HepG2 (cell line): ENCODE data around the gene MBOAT7. TPM values are rescaled to one million over a fixed set of nuclear protein-coding genes. Genes with fewer than 3 reads are reported as not detected.

Experiments
- ARID2 ChIP-seq: sonication (generic); formaldehyde crosslinking; IDR thresholded peaks from 2 replicates; pipeline ENCODE4 v1.8.1; 2022; ENCODE audit warnings: mild to moderate bottlenecking, missing genetic modification reagents, borderline replicate concordance
- CCAR2 ChIP-seq: fragments of 200-400 bp; formaldehyde crosslinking; optimal IDR thresholded peaks from 2 replicates; pipeline ENCODE3; 2018; ENCODE audit warnings: low read depth, mild to moderate bottlenecking, low read length, moderate library complexity
- CREB1 ChIP-seq, 2 experiments: fragments of 450-650 bp in 1 of 2; IDR thresholded peaks; 2 replicates each; pipeline ENCODE4 v1.6.1; 2016 to 2017; ENCODE audit warnings: control low read depth in 1 of 2, mild to moderate bottlenecking in 1 of 2, missing compliant biosample characterization in 1 of 2, missing genetic modification characterization in 1 of 2
- DNMT3B ChIP-seq: conservative IDR thresholded peaks from 2 replicates; pipeline ENCODE4 v1.6.1; 2016; ENCODE audit warnings: missing biosample characterization, control low read depth
- MAZ ChIP-seq, 2 experiments: sonication (generic) in 1 of 2; formaldehyde crosslinking in 1 of 2; IDR thresholded peaks; 2 replicates each; pipeline versions ENCODE4 v1.5.0 to v1.6.1; 2012 to 2020; ENCODE audit warnings: low read depth in 2 of 2, mild to moderate bottlenecking in 2 of 2, borderline replicate concordance in 1 of 2, improper control_type of control experiment in 1 of 2, low read length in 1 of 2, missing genetic modification reagents in 1 of 2, moderate library complexity in 1 of 2
- MBNL3 ChIP-seq: fragments of 250-450 bp; sonication (Bioruptor Pico); conservative IDR thresholded peaks from 2 replicates; pipeline ENCODE4 v1.8.0; 2022; ENCODE audit warnings: mild to moderate bottlenecking, inconsistent platforms
- MED8 ChIP-seq: sonication (generic); formaldehyde crosslinking; IDR thresholded peaks from 2 replicates; pipeline ENCODE4 v1.8.1; 2023; ENCODE audit warnings: mild to moderate bottlenecking, missing genetic modification reagents; ENCODE audit not compliant: insufficient replicate concordance
- TRIM24 ChIP-seq: sonication (generic); formaldehyde crosslinking; IDR thresholded peaks from 2 replicates; pipeline ENCODE4 v1.8.0; 2022; ENCODE audit warnings: mild to moderate bottlenecking, missing genetic modification reagents
- YEATS2 ChIP-seq: sonication (generic); formaldehyde crosslinking; IDR thresholded peaks from 2 replicates; pipeline ENCODE4 v1.4.0; 2020; ENCODE audit warnings: missing genetic modification reagents, borderline replicate concordance
- ZFY ChIP-seq: sonication (generic); formaldehyde crosslinking; IDR thresholded peaks from 2 replicates; pipeline ENCODE4 v1.4.0; 2020; ENCODE audit warnings: missing genetic modification reagents
- ZNF20 ChIP-seq: sonication (generic); formaldehyde crosslinking; IDR thresholded peaks from 2 replicates; pipeline ENCODE4 v1.4.0; 2020; ENCODE audit warnings: mild to moderate bottlenecking, moderate library complexity, missing genetic modification reagents
- ZNF607 ChIP-seq: sonication (generic); formaldehyde crosslinking; IDR thresholded peaks from 2 replicates; pipeline ENCODE4 v1.5.1; 2020; ENCODE audit warnings: missing genetic modification reagents, mild to moderate bottlenecking, borderline replicate concordance
- ZNF615 ChIP-seq: sonication (generic); formaldehyde crosslinking; IDR thresholded peaks from 2 replicates; pipeline ENCODE4 v1.5.0; 2020; ENCODE audit warnings: mild to moderate bottlenecking, missing genetic modification reagents, borderline replicate concordance
- ZNF749 ChIP-seq: sonication (generic); formaldehyde crosslinking; IDR thresholded peaks from 2 replicates; pipeline ENCODE4 v1.8.0; 2022; ENCODE audit warnings: mild to moderate bottlenecking, missing genetic modification reagents, moderate library complexity, borderline replicate concordance
- ZNF839 ChIP-seq: sonication (generic); formaldehyde crosslinking; IDR thresholded peaks from 2 replicates; pipeline ENCODE4 v1.4.0; 2020; ENCODE audit warnings: missing genetic modification reagents, mild to moderate bottlenecking, borderline replicate concordance
- ZSCAN29 ChIP-seq: sonication (generic); formaldehyde crosslinking; conservative IDR thresholded peaks from 2 replicates; pipeline ENCODE4 v1.4.0; 2020; ENCODE audit warnings: mild to moderate bottlenecking, missing genetic modification reagents
- polyA plus RNA-seq, 8 experiments: library from polyadenylated mRNA; depleted of rRNA in 3 of 8; stranded (reverse) in 7 of 8; unstranded in 1 of 8; fragments of >200 nt; fragmentation: Illumina TruSeq in 4 of 8; extraction: Trizol in 4 of 8; gene quantifications; 2 replicates each; pipeline versions ENCODE4 v1.2.1 to v1.2.3, GENCODE V29; 2011 to 2016; ENCODE audit warnings: low read depth in 4 of 8, missing spikeins in 1 of 8, mixed read lengths in 1 of 8; ENCODE audit not compliant: insufficient read depth in 1 of 8
- total RNA-seq, 5 experiments: library from RNA; depleted of rRNA; stranded (reverse); fragments of >200 nt; fragmentation: Illumina TruSeq; extraction: Trizol; gene quantifications; 2 replicates each; pipeline ENCODE4 v1.2.3, GENCODE V29; 2016; ENCODE audit warnings: low read depth in 1 of 5
- TF ChIP-seq, protein P1 (sequence below): IDR thresholded peaks from 2 replicates; pipeline ENCODE4 v1.6.1; 2016; ENCODE audit warnings: mild to moderate bottlenecking, missing biosample characterization, missing genetic modification reagents
- TF ChIP-seq, protein P2 (sequence below): sonication (generic); formaldehyde crosslinking; IDR thresholded peaks from 2 replicates; pipeline ENCODE4 v1.8.1; 2023; ENCODE audit warnings: missing genetic modification reagents, mild to moderate bottlenecking, borderline replicate concordance
- TF ChIP-seq, protein P3 (sequence below): sonication (generic); formaldehyde crosslinking; IDR thresholded peaks from 2 replicates; pipeline ENCODE4 v1.5.0; 2020; ENCODE audit warnings: mild to moderate bottlenecking, missing genetic modification reagents
- TF ChIP-seq, protein P4 (sequence below): sonication (generic); formaldehyde crosslinking; IDR thresholded peaks from 2 replicates; pipeline ENCODE4 v1.8.1; 2023; ENCODE audit warnings: mild to moderate bottlenecking, moderate library complexity, missing genetic modification reagents

The MBOAT7 gene
- total and polyA plus RNA-seq, 2 of the 13 experiments (the other 11 are each of a cell fraction or from before 2014, with no cell fraction given) = 22.2 to 25.5 TPM

DNA sequence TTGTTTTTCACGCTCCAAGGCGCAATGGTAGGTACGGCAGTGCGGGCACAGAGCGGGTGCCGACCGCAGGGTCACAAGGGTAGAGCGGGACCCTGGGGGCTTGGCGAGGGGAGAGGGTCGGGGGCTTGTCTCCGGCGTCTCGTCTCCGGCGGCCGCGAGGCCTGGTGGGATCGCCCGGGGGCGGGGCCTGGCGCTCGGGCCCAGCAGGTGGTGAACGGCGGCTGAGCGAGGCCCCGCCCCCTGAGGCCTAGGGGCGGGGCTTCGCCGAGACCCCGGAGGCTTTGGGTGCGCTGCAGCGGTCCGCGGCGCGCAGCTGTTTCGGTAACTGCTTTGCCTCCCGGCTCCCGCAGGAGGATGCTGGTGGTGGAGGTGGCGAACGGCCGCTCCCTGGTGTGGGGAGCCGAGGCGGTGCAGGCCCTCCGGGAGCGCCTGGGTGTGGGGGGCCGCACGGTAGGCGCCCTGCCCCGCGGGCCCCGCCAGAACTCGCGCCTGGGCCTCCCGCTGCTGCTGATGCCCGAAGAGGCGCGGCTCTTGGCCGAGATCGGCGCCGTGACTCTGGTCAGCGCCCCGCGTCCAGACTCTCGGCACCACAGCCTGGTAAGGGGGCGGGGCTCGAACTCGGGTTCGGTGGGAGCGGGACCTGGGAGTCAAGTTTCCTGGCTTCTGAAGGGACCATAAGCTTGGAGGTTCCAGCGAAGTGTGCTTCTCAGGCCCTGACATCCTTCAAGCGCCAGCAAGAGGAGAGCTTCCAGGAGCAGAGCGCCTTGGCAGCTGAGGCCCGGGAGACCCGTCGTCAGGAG, 1.8 kb upstream of the MBOAT7 start, which contains the start of gene TSEN34 (continued):
- TF ChIP-seq MAZ (IDR thresholded peaks at IDR 0.05; ENCODE audit: borderline replicate concordance, low read depth, low read length) = peak; percentile 13; the same call in 1 of the 2 replicates
- TF ChIP-seq MAZ (CRISPR knock-in tag; IDR thresholded peaks at IDR 0.05; ENCODE audit: low read depth) = no peak; the same call in 1 of the 2 replicates
- no peak for TF ChIP-seq YEATS2 (CRISPR knock-in tag)
- TF ChIP-seq MED8 = peak; percentile 59
- peak; percentile 87 for TF ChIP-seq ZFY
- TF ChIP-seq, protein P1, sequence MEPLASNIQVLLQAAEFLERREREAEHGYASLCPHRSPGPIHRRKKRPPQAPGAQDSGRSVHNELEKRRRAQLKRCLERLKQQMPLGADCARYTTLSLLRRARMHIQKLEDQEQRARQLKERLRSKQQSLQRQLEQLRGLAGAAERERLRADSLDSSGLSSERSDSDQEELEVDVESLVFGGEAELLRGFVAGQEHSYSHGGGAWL (CRISPR knock-in tag) = no peak; the same call in 1 of the 2 replicates
- TF ChIP-seq, protein P2, sequence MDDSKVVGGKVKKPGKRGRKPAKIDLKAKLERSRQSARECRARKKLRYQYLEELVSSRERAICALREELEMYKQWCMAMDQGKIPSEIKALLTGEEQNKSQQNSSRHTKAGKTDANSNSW (CRISPR knock-in tag) = no peak
- TF ChIP-seq ZSCAN29 (CRISPR knock-in tag) = no peak
- TF ChIP-seq, protein P3, sequence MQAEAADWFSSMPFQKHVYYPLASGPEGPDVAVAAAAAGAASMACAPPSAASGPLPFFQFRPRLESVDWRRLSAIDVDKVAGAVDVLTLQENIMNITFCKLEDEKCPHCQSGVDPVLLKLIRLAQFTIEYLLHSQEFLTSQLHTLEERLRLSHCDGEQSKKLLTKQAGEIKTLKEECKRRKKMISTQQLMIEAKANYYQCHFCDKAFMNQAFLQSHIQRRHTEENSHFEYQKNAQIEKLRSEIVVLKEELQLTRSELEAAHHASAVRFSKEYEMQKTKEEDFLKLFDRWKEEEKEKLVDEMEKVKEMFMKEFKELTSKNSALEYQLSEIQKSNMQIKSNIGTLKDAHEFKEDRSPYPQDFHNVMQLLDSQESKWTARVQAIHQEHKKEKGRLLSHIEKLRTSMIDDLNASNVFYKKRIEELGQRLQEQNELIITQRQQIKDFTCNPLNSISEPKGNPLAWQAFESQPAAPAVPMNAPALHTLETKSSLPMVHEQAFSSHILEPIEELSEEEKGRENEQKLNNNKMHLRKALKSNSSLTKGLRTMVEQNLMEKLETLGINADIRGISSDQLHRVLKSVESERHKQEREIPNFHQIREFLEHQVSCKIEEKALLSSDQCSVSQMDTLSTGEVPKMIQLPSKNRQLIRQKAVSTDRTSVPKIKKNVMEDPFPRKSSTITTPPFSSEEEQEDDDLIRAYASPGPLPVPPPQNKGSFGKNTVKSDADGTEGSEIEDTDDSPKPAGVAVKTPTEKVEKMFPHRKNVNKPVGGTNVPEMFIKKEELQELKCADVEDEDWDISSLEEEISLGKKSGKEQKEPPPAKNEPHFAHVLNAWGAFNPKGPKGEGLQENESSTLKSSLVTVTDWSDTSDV (CRISPR knock-in tag) = peak; percentile 33; the same call in 1 of the 2 replicates
- TF ChIP-seq ZNF20 = no peak
- 0 out of 2 replicates have a peak, but pooled peaks have one; percentile 37 for TF ChIP-seq ZNF839 (CRISPR knock-in tag)
- no peak for TF ChIP-seq CCAR2
- peak; percentile 68; the same call in 1 of the 2 replicates for TF ChIP-seq ZNF607 (CRISPR knock-in tag)
- no peak for TF ChIP-seq MBNL3
- TF ChIP-seq ARID2 (CRISPR knock-in tag) = peak; percentile 58; the same call in 1 of the 2 replicates
- peak; percentile 64; the same call in 1 of the 2 replicates for TF ChIP-seq ZNF749 (CRISPR knock-in tag)
- TF ChIP-seq CREB1 (IDR thresholded peaks at IDR 0.05) = no peak
- TF ChIP-seq CREB1 (CRISPR knock-in tag; IDR thresholded peaks at IDR 0.05) = no peak
- TF ChIP-seq TRIM24 (CRISPR knock-in tag) = no peak
- TF ChIP-seq, protein P4, sequence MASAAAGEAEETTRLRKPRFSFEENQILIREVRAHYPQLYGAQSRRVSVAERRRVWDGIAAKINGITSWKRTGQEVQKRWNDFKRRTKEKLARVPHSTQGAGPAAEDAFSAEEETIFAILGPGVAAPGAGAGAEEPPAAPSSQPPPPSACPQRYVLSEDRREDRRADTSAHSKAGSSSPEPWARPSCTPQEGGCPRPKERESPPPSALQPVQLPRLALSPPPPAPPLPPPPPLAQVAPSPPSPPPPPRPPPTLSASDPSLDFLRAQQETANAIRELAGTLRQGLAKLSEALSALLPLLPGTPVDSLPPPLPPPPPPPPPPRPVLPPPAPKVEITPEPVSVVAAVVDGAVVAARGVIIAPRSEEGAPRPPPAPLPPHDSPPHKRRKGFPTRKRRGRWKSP (CRISPR knock-in tag) = no peak; the same call in 1 of the 2 replicates
- no peak for TF ChIP-seq ZNF615 (CRISPR knock-in tag)
- no peak for TF ChIP-seq DNMT3B
